D721Med (cell line): ENCODE data around the gene SPOCK2.

ENCODE experiments used
- DNase-seq: peaks from one replicate; pipeline ENCODE4 v3.0.0; 2011; ENCODE audit warnings: low spot score; ENCODE audit not compliant: insufficient read length
- FAIRE-seq: peaks from 2 replicates; lab custom pipeline; 2011; peaks lifted over from hg19 to GRCh38; lab: Jason Lieb, UNC
- TF ChIP-seq, protein P1 (sequence below): IDR thresholded peaks from 2 replicates; pipeline ENCODE4 v1.5.1; 2012; ENCODE audit warnings: mild to moderate bottlenecking, control low read depth; ENCODE audit not compliant: insufficient read depth; ENCODE audit errors: missing control alignments

SPOCK2 gene

GRCh38 chr10:72127571-72127970 lies 39.2 kb upstream of the SPOCK2 start:
- TF ChIP-seq, protein P1, sequence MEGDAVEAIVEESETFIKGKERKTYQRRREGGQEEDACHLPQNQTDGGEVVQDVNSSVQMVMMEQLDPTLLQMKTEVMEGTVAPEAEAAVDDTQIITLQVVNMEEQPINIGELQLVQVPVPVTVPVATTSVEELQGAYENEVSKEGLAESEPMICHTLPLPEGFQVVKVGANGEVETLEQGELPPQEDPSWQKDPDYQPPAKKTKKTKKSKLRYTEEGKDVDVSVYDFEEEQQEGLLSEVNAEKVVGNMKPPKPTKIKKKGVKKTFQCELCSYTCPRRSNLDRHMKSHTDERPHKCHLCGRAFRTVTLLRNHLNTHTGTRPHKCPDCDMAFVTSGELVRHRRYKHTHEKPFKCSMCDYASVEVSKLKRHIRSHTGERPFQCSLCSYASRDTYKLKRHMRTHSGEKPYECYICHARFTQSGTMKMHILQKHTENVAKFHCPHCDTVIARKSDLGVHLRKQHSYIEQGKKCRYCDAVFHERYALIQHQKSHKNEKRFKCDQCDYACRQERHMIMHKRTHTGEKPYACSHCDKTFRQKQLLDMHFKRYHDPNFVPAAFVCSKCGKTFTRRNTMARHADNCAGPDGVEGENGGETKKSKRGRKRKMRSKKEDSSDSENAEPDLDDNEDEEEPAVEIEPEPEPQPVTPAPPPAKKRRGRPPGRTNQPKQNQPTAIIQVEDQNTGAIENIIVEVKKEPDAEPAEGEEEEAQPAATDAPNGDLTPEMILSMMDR, result no peak
- no peak for DNase-seq
- no peak for FAIRE-seq

DNA sequence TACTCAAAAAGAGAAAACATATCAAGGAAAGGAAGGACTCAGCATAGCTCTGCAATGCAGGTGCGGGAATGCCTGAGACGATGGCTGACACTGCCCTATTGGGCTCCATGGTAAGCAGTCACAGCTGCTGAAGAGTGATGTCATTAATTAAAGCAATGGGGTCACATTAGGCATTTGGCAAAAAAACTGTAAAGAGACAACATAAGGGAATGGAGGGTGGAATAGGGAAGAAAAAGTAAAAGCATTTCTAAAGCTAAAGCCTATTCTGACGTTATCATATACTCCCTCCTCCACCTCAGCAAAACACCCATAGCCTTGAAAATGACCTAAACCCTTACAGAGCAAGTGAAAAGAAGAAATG lies 38.5 kb upstream of the SPOCK2 start:
- DNase-seq (no peak), FAIRE-seq (no peak)
- TF ChIP-seq, protein P1, result no peak

DNA sequence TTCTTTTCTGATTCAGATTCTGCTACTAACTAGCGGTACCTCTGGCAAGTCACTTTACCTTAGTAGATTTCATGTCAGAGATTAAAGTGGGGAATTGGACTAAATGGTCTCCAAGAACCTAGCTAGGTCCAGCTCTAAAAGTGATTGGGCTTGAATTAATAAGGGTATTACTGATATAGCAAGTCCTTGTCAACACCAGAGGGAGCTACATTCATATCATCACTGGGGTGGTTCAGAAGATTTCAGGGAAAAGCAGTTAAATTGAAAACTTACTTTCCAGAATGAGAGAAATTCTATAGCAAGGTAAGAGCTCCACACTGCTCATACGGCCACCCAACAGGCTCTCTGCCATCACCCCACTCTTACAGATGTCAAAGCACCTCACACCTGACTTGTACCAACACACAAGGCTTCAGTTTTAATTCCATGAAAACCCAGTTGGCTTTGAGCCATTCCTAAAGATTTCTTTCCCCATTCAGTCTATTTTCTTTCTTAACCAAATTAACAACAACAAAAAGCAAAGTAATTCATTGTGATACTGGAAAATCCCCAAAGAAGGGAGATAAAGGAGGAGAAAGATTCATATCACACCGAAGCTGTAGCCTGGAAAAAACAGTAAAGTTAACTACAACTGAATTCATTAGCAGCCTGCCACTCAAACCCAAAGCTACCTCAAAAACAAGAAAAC lies 38.0 kb upstream of the SPOCK2 start:
- TF ChIP-seq, protein P1, result peak; percentile 48
- DNase-seq, result no peak
- no peak for FAIRE-seq

DNA sequence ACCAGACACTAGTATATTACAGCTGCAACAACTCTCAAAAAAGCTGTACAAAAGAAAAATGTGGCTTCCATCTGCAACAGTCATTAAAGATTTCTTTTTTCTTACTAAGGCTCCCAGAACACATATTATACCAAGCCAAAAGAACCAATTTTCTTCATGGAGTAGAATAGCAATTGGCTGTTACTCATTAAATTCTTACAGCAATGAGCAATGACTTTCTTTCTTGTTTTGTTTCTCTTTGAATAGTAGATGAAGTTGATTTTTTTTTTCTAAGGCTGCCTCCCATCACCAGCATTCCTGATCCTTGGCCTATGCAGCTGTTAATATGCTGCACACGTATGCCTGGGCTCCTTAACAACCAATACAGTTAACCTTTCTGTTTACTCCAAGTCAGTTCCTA lies 36.6 kb upstream of the SPOCK2 start:
- FAIRE-seq, result no peak
- no peak for DNase-seq
- TF ChIP-seq, protein P1, result no peak

DNA sequence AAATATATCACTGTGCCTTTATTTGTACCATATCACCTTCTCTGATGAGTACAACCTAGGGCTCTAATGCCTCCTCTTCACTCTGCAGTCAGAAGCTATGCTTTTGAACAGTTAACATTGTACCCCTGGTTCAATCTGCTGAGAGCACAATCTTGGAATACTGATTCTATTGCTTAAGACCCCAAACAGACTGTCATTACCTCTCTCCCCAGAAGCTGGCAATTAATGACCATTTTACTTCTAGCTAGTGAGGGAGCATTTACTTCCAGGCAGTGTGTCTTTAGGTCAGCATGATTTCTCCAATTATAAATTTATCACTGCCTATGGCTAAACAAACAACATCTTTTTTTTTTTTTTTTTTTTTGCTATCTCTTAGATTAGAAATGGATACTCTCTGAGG lies 36.0 kb upstream of the SPOCK2 start:
- DNase-seq (no peak), FAIRE-seq (no peak)
- TF ChIP-seq, protein P1, result no peak

- TF ChIP-seq, protein P1, result no peak
- DNase-seq (no peak), FAIRE-seq (no peak)
Measured at GRCh38 chr10:72123616-72124015, 35.3 kb upstream of the SPOCK2 start.

DNA sequence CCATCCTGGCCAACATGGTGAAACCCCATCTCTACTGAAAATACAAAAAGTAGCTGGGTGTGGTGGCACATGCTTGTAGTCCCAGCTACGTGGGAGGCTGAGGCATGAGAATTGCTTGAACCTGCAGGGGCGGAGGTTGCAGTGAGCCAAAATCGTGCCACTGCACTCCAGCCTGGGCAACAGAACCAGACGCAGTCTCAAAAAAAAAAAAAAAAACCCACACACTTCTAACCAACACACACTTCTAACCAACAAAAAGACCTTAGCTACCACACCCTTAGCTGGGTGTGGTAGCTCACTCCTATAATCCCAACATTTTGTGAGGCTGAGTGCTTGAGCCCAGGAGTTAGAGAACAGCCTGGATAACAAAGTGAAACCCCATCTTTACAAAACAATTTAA lies 33.9 kb upstream of the SPOCK2 start:
- TF ChIP-seq, protein P1, result no peak
- FAIRE-seq, result no peak
- no peak for DNase-seq
